HepG2 (cell line): ENCODE data around the gene CKAP5. TPM values are rescaled to one million over a fixed set of nuclear protein-coding genes. Genes with fewer than 3 reads are reported as not detected.

ENCODE experiments used
- AKAP8 ChIP-seq: sonication (generic); formaldehyde crosslinking; IDR thresholded peaks from 2 replicates; pipeline ENCODE4 v1.5.1; 2020; ENCODE audit warnings: mild to moderate bottlenecking, missing genetic modification reagents
- ATF7 ChIP-seq, 2 experiments: fragments of 450-650 bp in 1 of 2; sonication (generic) in 1 of 2; formaldehyde crosslinking in 1 of 2; IDR thresholded peaks; 2 replicates each; pipeline versions ENCODE4 v1.4.0 to v1.6.1; 2016 to 2020; ENCODE audit warnings: antibody characterized with exemption in 1 of 2, mild to moderate bottlenecking in 1 of 2, missing genetic modification reagents in 1 of 2
- KDM5B ChIP-seq: sonication (generic); formaldehyde crosslinking; IDR thresholded peaks from 2 replicates; pipeline ENCODE4 v1.4.0; 2020; ENCODE audit warnings: missing genetic modification reagents, mild to moderate bottlenecking, borderline replicate concordance
- KLF16 ChIP-seq, 2 experiments: sonication (generic) in 1 of 2; formaldehyde crosslinking in 1 of 2; IDR thresholded peaks; 2 replicates each; pipeline versions ENCODE4 v1.6.1 to v1.8.0; 2016 to 2023; ENCODE audit warnings: missing genetic modification reagents in 2 of 2, missing compliant biosample characterization in 1 of 2
- MEIS2 ChIP-seq: sonication (generic); formaldehyde crosslinking; IDR thresholded peaks from 2 replicates; pipeline ENCODE4 v1.9.0; 2021; ENCODE audit warnings: mild to moderate bottlenecking, missing genetic modification reagents
- PCBP1 ChIP-seq: fragments of 200-400 bp; formaldehyde crosslinking; IDR thresholded peaks from 2 replicates; pipeline ENCODE4 v1.6.1; 2017; ENCODE audit warnings: mild to moderate bottlenecking, low read depth, low read length, borderline replicate concordance
- POLR2A ChIP-seq, 2 experiments: IDR thresholded peaks; 2 replicates each; pipeline ENCODE4 v1.6.1; 2011; ENCODE audit warnings: low read depth in 2 of 2, low read length in 2 of 2, mild to moderate bottlenecking in 1 of 2, moderate library complexity in 1 of 2; ENCODE audit not compliant: insufficient read depth in 1 of 2
- RBFOX2 ChIP-seq: fragments of 200-400 bp; formaldehyde crosslinking; IDR thresholded peaks from 2 replicates; pipeline ENCODE4 v1.6.1; 2017; ENCODE audit warnings: low read depth, mild to moderate bottlenecking, low read length
- RBM22 ChIP-seq: fragments of 200-400 bp; formaldehyde crosslinking; optimal IDR thresholded peaks from 2 replicates; pipeline ENCODE3; 2017; ENCODE audit warnings: mild to moderate bottlenecking, low read length, moderate library complexity
- SNAI1 ChIP-seq: sonication (generic); formaldehyde crosslinking; IDR thresholded peaks from 2 replicates; pipeline ENCODE4 v1.5.0; 2020; ENCODE audit warnings: mild to moderate bottlenecking, missing genetic modification reagents, borderline replicate concordance
- SRSF1 ChIP-seq: fragments of 200-400 bp; formaldehyde crosslinking; optimal IDR thresholded peaks from 2 replicates; pipeline ENCODE3; 2017; ENCODE audit warnings: mild to moderate bottlenecking, low read depth, low read length, moderate library complexity
- ZNF543 ChIP-seq: sonication (generic); formaldehyde crosslinking; IDR thresholded peaks from 2 replicates; pipeline ENCODE4 v1.4.0; 2020; ENCODE audit warnings: mild to moderate bottlenecking, missing genetic modification reagents
- ZNF766 ChIP-seq: sonication (generic); formaldehyde crosslinking; IDR thresholded peaks from 2 replicates; pipeline ENCODE4 v1.5.0; 2020; ENCODE audit warnings: missing genetic modification reagents, borderline replicate concordance
- ZNF781 ChIP-seq: sonication (generic); formaldehyde crosslinking; IDR thresholded peaks from 2 replicates; pipeline ENCODE4 v1.5.1; 2020; ENCODE audit warnings: borderline replicate concordance, mild to moderate bottlenecking, missing genetic modification reagents; ENCODE audit errors: not compliant biosample characterization
- polyA plus RNA-seq, 8 experiments: library from polyadenylated mRNA; depleted of rRNA in 3 of 8; stranded (reverse) in 7 of 8; unstranded in 1 of 8; fragments of >200 nt; fragmentation: Illumina TruSeq in 4 of 8; extraction: Trizol in 4 of 8; gene quantifications; 2 replicates each; pipeline versions ENCODE4 v1.2.1 to v1.2.3, GENCODE V29; 2011 to 2016; ENCODE audit warnings: low read depth in 4 of 8, missing spikeins in 1 of 8, mixed read lengths in 1 of 8; ENCODE audit not compliant: insufficient read depth in 1 of 8
- total RNA-seq, 5 experiments: library from RNA; depleted of rRNA; stranded (reverse); fragments of >200 nt; fragmentation: Illumina TruSeq; extraction: Trizol; gene quantifications; 2 replicates each; pipeline ENCODE4 v1.2.3, GENCODE V29; 2016; ENCODE audit warnings: low read depth in 1 of 5
- TF ChIP-seq, protein P1 (sequence below): sonication (generic); formaldehyde crosslinking; IDR thresholded peaks from 2 replicates; pipeline ENCODE4 v1.9.0; 2022; ENCODE audit warnings: missing genetic modification reagents, mild to moderate bottlenecking, borderline replicate concordance
- TF ChIP-seq, protein P2 (sequence below): sonication (generic); formaldehyde crosslinking; IDR thresholded peaks from 2 replicates; pipeline ENCODE4 v1.4.0; 2020; ENCODE audit warnings: mild to moderate bottlenecking, missing genetic modification reagents
- TF ChIP-seq, protein P3 (sequence below): IDR thresholded peaks from 2 replicates; pipeline ENCODE4 v1.6.1; 2016; ENCODE audit warnings: low read depth, missing genetic modification reagents, missing compliant biosample characterization
- TF ChIP-seq, protein P4 (sequence below): sonication (generic); formaldehyde crosslinking; IDR thresholded peaks from 2 replicates; pipeline ENCODE4 v1.8.1; 2022; ENCODE audit warnings: low read depth, mild to moderate bottlenecking, missing genetic modification reagents

Gene CKAP5
- total and polyA plus RNA-seq, 2 of the 13 experiments (the other 11 are each of a cell fraction or from before 2014, with no cell fraction given): 79.2 to 103 TPM

DNA sequence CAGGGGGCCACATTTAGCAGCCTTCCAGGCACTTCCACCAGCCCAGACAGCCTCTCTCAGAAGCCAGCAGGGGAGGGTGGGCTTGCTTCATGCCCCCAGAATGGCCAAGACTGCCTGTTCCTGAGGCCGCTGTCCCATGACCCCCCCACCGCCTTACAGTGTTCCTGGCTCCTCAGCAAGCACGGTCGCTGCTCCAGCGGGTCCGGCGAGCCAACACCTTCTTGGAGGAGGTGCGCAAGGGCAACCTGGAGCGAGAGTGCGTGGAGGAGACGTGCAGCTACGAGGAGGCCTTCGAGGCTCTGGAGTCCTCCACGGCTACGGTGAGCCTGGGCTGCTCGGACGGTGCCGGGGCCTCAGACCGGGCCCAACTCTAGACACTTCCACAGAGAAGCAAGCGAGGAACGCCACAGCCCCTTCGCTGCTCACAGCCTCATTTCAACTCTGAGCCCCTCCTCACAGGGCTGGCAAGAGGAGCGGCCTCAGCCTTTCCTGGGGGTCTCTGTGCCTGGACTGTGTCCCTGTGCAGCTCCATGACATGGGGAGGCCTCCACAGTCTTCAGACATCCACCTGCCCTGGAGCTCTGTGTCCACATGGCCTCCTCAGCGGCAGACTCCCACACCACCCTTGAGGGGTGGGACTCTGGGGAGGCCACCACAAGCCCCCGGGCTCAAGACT, 126.4 kb downstream of the CKAP5 start (continued):
- TF ChIP-seq, protein P1, sequence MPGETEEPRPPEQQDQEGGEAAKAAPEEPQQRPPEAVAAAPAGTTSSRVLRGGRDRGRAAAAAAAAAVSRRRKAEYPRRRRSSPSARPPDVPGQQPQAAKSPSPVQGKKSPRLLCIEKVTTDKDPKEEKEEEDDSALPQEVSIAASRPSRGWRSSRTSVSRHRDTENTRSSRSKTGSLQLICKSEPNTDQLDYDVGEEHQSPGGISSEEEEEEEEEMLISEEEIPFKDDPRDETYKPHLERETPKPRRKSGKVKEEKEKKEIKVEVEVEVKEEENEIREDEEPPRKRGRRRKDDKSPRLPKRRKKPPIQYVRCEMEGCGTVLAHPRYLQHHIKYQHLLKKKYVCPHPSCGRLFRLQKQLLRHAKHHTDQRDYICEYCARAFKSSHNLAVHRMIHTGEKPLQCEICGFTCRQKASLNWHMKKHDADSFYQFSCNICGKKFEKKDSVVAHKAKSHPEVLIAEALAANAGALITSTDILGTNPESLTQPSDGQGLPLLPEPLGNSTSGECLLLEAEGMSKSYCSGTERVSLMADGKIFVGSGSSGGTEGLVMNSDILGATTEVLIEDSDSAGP: 0 out of 2 replicates have a peak, but pooled peaks have one; percentile 50
- TF ChIP-seq, protein P2, sequence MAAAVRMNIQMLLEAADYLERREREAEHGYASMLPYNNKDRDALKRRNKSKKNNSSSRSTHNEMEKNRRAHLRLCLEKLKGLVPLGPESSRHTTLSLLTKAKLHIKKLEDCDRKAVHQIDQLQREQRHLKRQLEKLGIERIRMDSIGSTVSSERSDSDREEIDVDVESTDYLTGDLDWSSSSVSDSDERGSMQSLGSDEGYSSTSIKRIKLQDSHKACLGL (CRISPR knock-in tag): peak; percentile 28; the same call in 1 of the 2 replicates
- TF ChIP-seq, protein P3, sequence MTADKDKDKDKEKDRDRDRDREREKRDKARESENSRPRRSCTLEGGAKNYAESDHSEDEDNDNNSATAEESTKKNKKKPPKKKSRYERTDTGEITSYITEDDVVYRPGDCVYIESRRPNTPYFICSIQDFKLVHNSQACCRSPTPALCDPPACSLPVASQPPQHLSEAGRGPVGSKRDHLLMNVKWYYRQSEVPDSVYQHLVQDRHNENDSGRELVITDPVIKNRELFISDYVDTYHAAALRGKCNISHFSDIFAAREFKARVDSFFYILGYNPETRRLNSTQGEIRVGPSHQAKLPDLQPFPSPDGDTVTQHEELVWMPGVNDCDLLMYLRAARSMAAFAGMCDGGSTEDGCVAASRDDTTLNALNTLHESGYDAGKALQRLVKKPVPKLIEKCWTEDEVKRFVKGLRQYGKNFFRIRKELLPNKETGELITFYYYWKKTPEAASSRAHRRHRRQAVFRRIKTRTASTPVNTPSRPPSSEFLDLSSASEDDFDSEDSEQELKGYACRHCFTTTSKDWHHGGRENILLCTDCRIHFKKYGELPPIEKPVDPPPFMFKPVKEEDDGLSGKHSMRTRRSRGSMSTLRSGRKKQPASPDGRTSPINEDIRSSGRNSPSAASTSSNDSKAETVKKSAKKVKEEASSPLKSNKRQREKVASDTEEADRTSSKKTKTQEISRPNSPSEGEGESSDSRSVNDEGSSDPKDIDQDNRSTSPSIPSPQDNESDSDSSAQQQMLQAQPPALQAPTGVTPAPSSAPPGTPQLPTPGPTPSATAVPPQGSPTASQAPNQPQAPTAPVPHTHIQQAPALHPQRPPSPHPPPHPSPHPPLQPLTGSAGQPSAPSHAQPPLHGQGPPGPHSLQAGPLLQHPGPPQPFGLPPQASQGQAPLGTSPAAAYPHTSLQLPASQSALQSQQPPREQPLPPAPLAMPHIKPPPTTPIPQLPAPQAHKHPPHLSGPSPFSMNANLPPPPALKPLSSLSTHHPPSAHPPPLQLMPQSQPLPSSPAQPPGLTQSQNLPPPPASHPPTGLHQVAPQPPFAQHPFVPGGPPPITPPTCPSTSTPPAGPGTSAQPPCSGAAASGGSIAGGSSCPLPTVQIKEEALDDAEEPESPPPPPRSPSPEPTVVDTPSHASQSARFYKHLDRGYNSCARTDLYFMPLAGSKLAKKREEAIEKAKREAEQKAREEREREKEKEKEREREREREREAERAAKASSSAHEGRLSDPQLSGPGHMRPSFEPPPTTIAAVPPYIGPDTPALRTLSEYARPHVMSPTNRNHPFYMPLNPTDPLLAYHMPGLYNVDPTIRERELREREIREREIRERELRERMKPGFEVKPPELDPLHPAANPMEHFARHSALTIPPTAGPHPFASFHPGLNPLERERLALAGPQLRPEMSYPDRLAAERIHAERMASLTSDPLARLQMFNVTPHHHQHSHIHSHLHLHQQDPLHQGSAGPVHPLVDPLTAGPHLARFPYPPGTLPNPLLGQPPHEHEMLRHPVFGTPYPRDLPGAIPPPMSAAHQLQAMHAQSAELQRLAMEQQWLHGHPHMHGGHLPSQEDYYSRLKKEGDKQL (CRISPR knock-in tag): 0 out of 2 replicates have a peak, but pooled peaks have one; percentile 14
- TF ChIP-seq SRSF1 (peak; percentile 8), PCBP1 (0 out of 2 replicates have a peak, but pooled peaks have one; percentile 15), KDM5B (CRISPR knock-in tag) (peak; percentile 83), POLR2A (IDR thresholded peaks at IDR 0.05; ENCODE audit: insufficient read depth in 1 of 2, low read depth in 2 of 2, low read length in 2 of 2) (peak in 1 of 2 experiments; percentile 47; a peak in 1 of 4 replicates), RBM22 (peak; percentile 73), KLF16 (CRISPR knock-in tag; IDR thresholded peaks at IDR 0.05) (no peak), ZNF781 (CRISPR knock-in tag) (peak; percentile 82), AKAP8 (CRISPR knock-in tag) (peak; percentile 90), SNAI1 (peak; percentile 79), ZNF543 (CRISPR knock-in tag) (0 out of 2 replicates have a peak, but pooled peaks have one; percentile 12), RBFOX2 (peak; percentile 96), MEIS2 (CRISPR knock-in tag) (no peak), ATF7 (IDR thresholded peaks at IDR 0.05) (no peak), ATF7 (CRISPR knock-in tag; IDR thresholded peaks at IDR 0.05) (0 out of 2 replicates have a peak, but pooled peaks have one; percentile 9), ZNF766 (0 out of 2 replicates have a peak, but pooled peaks have one; percentile 17)
- TF ChIP-seq, protein P4, sequence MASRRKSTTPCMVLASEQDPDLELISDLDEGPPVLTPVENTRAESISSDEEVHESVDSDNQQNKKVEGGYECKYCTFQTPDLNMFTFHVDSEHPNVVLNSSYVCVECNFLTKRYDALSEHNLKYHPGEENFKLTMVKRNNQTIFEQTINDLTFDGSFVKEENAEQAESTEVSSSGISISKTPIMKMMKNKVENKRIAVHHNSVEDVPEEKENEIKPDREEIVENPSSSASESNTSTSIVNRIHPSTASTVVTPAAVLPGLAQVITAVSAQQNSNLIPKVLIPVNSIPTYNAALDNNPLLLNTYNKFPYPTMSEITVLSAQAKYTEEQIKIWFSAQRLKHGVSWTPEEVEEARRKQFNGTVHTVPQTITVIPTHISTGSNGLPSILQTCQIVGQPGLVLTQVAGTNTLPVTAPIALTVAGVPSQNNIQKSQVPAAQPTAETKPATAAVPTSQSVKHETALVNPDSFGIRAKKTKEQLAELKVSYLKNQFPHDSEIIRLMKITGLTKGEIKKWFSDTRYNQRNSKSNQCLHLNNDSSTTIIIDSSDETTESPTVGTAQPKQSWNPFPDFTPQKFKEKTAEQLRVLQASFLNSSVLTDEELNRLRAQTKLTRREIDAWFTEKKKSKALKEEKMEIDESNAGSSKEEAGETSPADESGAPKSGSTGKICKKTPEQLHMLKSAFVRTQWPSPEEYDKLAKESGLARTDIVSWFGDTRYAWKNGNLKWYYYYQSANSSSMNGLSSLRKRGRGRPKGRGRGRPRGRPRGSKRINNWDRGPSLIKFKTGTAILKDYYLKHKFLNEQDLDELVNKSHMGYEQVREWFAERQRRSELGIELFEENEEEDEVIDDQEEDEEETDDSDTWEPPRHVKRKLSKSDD: no peak; the same call in 1 of the 2 replicates
